ENCODE results near the gene S1PR5.
A peak's percentile ranks its signal among the peaks of the same experiment; 100 is the strongest.

The S1PR5 gene

GRCh38 chr19:10523135-10523636, 5.9 kb upstream of the S1PR5 start:
- Histone ChIP-seq H2BK12ac (ENCODE audit: low read length) (no peak overlapping the region), H2AK5ac (ENCODE audit: low read depth, low read length) (no peak overlapping the region), H4K8ac (ENCODE audit: low read depth, low read length) (no peak overlapping the region), H3K9ac (ENCODE audit: low read depth, low read length, poor library complexity) (no peak overlapping the region), H3K4me1 (ENCODE audit: control insufficient read depth in 2 of 2, insufficient read depth in 1 of 2, low read depth in 1 of 2, low read length in 2 of 2) (peaks cover 2 to 6% of the 10 kb centered on the region in 2 donors), H2AFZ (ENCODE audit: low read length) (no peak overlapping the region), H3K27ac (replicated peaks; ENCODE audit: low read length) (no peak overlapping the region), H4K91ac (ENCODE audit: low read depth, low read length, poor library complexity) (no peak overlapping the region), H3K36me3 (replicated peaks in 1 of 2; ENCODE audit: control insufficient read depth in 2 of 2, insufficient read depth in 2 of 2, low read length in 2 of 2) (no peaks in the 10 kb centered on the region), H3K18ac (ENCODE audit: low read length) (no peak overlapping the region), H3K4me3 (ENCODE audit: low read length in 2 of 2) (no peak overlapping the region), H3K4me2 (ENCODE audit: insufficient read depth, low read length, poor library complexity, severe bottlenecking) (no peak overlapping the region), H3K23ac (ENCODE audit: low read depth, low read length, poor library complexity) (no peak overlapping the region), H2BK15ac (ENCODE audit: low read length) (no peak overlapping the region), H3K4ac (ENCODE audit: low read length) (no peak overlapping the region), H3K79me1 (ENCODE audit: low read depth, low read length) (no peaks in the 10 kb centered on the region), H3K9me3 (replicated peaks in 1 of 2; ENCODE audit: control insufficient read depth in 2 of 2, insufficient read depth in 1 of 2, low read depth in 1 of 2, low read length in 2 of 2) (no peaks in the 10 kb centered on the region), H3K14ac (ENCODE audit: low read length) (no peak overlapping the region), H2BK120ac (ENCODE audit: low read depth, low read length) (no peak overlapping the region), H3K27me3 (ENCODE audit: control insufficient read depth in 3 of 3, insufficient read depth in 3 of 3, low read depth in 1 of 3, low read length in 3 of 3) (peaks cover 0 to 42% (median 8%) of the 10 kb centered on the region in 3 experiments), H2BK5ac (ENCODE audit: low read length) (no peak overlapping the region)
- WGBS, 2 donors (ENCODE audit: extremely low coverage in 2 of 2, insufficient read length in 2 of 2, insufficient replicate concordance in 1 of 2): no CpG with 5 or more reads among the region's 3 CpGs
- DNase-seq (ENCODE audit: low spot score): no peak

DNA sequence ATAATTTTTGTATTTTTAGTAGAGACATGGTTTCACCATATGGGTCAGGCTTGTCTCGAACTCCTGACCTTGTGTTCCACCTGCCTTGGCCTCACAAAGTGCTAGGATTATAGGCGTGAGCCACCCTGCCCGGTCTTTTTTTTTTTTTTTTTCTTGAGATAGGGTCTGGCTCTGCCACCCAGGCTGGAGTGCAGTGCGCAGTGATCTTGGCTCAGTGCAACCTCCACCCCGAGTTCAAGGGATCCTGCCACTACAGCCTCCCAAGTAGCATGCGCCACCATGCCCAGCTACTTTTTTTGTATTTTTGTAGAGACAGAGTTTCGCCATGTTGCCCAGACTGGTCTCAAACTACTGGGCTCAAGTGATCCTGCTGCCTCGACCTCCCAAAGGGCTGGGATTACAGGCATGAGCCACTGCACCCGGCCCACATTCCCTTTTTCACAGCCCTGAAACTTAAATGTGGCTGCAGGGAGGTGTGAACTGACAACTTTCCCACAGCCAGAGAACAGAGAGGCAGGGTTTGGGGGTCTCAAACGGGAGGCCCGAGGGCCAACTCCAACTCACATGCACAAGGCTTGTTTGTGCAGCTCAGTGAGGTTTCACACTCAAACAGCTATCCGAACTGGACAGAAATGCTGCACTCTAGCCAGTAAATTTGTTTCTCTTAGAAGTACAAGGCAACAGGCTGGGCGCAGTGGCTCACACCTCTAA, 4.4 kb upstream of the S1PR5 start:
- DNase-seq (ENCODE audit: low spot score): no peak
- WGBS, 2 donors (ENCODE audit: extremely low coverage in 2 of 2, insufficient read length in 2 of 2, insufficient replicate concordance in 1 of 2): no CpG with 5 or more reads among the region's 13 CpGs

DNA sequence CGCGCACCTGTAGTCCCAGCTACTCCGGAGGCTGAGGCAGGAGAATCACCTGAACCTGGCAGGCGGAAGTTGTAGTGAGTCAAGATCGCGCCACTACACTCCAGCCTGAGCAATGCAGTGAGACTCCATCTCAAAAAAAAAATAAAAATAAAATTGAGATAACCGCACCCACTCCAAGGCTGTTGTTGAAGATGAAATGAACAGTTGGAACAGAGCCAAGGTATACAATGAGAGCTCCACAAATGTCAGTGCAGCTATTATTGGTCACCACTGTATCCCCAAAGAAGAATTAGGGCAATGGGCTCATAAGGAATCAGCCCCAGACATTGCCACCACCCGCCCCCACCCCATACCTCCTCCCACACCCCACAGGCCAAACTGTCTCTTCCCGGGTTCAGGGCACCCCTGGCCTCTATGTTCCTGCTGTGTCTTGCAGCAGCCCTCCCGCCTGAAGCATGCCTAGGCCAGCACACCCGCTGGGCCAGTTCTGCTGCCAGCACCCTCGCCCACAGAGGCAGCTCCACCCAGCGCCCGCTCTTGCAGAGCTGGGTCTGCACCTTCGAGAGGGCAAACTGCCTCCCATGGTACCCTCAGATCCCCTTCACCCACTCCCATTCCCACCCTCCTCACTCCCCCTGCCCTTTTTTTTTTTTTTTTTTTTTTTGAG, 3.5 kb upstream of the S1PR5 start:
- Histone ChIP-seq H3K79me1 (ENCODE audit: low read depth, low read length) (peaks cover 2% of the 10 kb centered on the region), H3K9me3 (replicated peaks in 1 of 2; ENCODE audit: control insufficient read depth in 2 of 2, insufficient read depth in 1 of 2, low read depth in 1 of 2, low read length in 2 of 2) (no peaks in the 10 kb centered on the region), H3K27me3 (ENCODE audit: control insufficient read depth in 3 of 3, insufficient read depth in 3 of 3, low read depth in 1 of 3, low read length in 3 of 3) (peaks cover 0 to 66% (median 29%) of the 10 kb centered on the region in 3 experiments), H2BK12ac (ENCODE audit: low read length) (no peak overlapping the region), H2AK5ac (ENCODE audit: low read depth, low read length) (no peak overlapping the region), H3K4me3 (ENCODE audit: low read length in 2 of 2) (no peak overlapping the region), H3K4me2 (ENCODE audit: insufficient read depth, low read length, poor library complexity, severe bottlenecking) (no peak overlapping the region), H3K14ac (ENCODE audit: low read length) (no peak overlapping the region), H2BK120ac (ENCODE audit: low read depth, low read length) (no peak overlapping the region), H4K8ac (ENCODE audit: low read depth, low read length) (no peak overlapping the region), H3K36me3 (replicated peaks in 1 of 2; ENCODE audit: control insufficient read depth in 2 of 2, insufficient read depth in 2 of 2, low read length in 2 of 2) (no peaks in the 10 kb centered on the region), H2AFZ (ENCODE audit: low read length) (no peak overlapping the region), H3K9ac (ENCODE audit: low read depth, low read length, poor library complexity) (no peak overlapping the region), H2BK5ac (ENCODE audit: low read length) (no peak overlapping the region), H3K18ac (ENCODE audit: low read length) (no peak overlapping the region), H3K27ac (replicated peaks; ENCODE audit: low read length) (no peak overlapping the region), H3K23ac (ENCODE audit: low read depth, low read length, poor library complexity) (peak overlapping the region; percentile 65), H3K4ac (ENCODE audit: low read length) (no peak overlapping the region), H4K91ac (ENCODE audit: low read depth, low read length, poor library complexity) (no peak overlapping the region), H2BK15ac (ENCODE audit: low read length) (no peak overlapping the region), H3K4me1 (ENCODE audit: control insufficient read depth in 2 of 2, insufficient read depth in 1 of 2, low read depth in 1 of 2, low read length in 2 of 2) (peaks cover 11 to 17% of the 10 kb centered on the region in 2 donors)
- WGBS, 2 donors (ENCODE audit: extremely low coverage in 2 of 2, insufficient read length in 2 of 2, insufficient replicate concordance in 1 of 2): no CpG with 5 or more reads among the region's 15 CpGs
- no peak for DNase-seq (ENCODE audit: low spot score)

More for the DNA sequence above, 4.4 kb upstream of the S1PR5 start:
- no peak overlapping the region for H3K9ac ChIP-seq (ENCODE audit: low read depth, low read length, poor library complexity)
- H3K18ac ChIP-seq (ENCODE audit: low read length): no peak overlapping the region
- H3K9me3 ChIP-seq (replicated peaks in 1 of 2; ENCODE audit: control insufficient read depth in 2 of 2, insufficient read depth in 1 of 2, low read depth in 1 of 2, low read length in 2 of 2): no peaks in the 10 kb centered on the region
- no peak overlapping the region for H3K4me2 ChIP-seq (ENCODE audit: insufficient read depth, low read length, poor library complexity, severe bottlenecking)
- H2BK5ac ChIP-seq (ENCODE audit: low read length): no peak overlapping the region
- no peak overlapping the region for H3K23ac ChIP-seq (ENCODE audit: low read depth, low read length, poor library complexity)
- no peak overlapping the region for H2BK15ac ChIP-seq (ENCODE audit: low read length)
- H3K4me3 ChIP-seq (ENCODE audit: low read length in 2 of 2): no peak overlapping the region
- H2AFZ ChIP-seq (ENCODE audit: low read length): no peak overlapping the region
- H2BK120ac ChIP-seq (ENCODE audit: low read depth, low read length): no peak overlapping the region
- H2BK12ac ChIP-seq (ENCODE audit: low read length): no peak overlapping the region
- peaks cover 0 to 57% (median 23%) of the 10 kb centered on the region in 3 experiments for H3K27me3 ChIP-seq (ENCODE audit: control insufficient read depth in 3 of 3, insufficient read depth in 3 of 3, low read depth in 1 of 3, low read length in 3 of 3)
- no peak overlapping the region for H3K4ac ChIP-seq (ENCODE audit: low read length)
- H3K27ac ChIP-seq (replicated peaks; ENCODE audit: low read length): no peak overlapping the region
- H3K14ac ChIP-seq (ENCODE audit: low read length): no peak overlapping the region
- peaks cover 2% of the 10 kb centered on the region for H3K79me1 ChIP-seq (ENCODE audit: low read depth, low read length)
- H4K91ac ChIP-seq (ENCODE audit: low read depth, low read length, poor library complexity): no peak overlapping the region
- H3K36me3 ChIP-seq (replicated peaks in 1 of 2; ENCODE audit: control insufficient read depth in 2 of 2, insufficient read depth in 2 of 2, low read length in 2 of 2): no peaks in the 10 kb centered on the region
- H2AK5ac ChIP-seq (ENCODE audit: low read depth, low read length): no peak overlapping the region
- H3K4me1 ChIP-seq (ENCODE audit: control insufficient read depth in 2 of 2, insufficient read depth in 1 of 2, low read depth in 1 of 2, low read length in 2 of 2): peaks cover 11 to 14% of the 10 kb centered on the region in 2 donors
- H4K8ac ChIP-seq (ENCODE audit: low read depth, low read length): no peak overlapping the region

DNA sequence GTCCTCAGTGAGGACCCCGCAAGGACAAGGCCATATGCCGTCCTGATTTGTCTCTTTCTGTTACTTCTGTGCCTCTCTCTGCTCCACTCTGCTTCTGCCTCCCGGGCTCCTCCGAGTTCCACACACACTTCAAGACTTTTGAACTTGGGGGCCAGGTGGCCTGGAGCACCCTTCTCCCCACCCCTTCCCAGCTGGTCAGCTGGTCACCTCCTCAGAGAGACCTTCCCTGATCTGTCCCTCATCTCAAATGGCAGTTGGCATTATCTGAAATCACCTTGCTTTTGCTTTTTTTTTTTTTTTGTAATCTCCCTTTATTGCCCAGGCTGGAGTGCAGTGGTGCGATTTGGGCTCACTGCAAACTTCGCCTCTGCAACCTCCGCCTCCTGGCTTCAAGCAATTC, 2.2 kb upstream of the S1PR5 start:
- Histone ChIP-seq H3K4me1 (ENCODE audit: control insufficient read depth in 2 of 2, insufficient read depth in 1 of 2, low read depth in 1 of 2, low read length in 2 of 2) (peaks cover 11 to 17% of the 10 kb centered on the region in 2 donors), H4K91ac (ENCODE audit: low read depth, low read length, poor library complexity) (no peak overlapping the region), H3K9me3 (replicated peaks in 1 of 2; ENCODE audit: control insufficient read depth in 2 of 2, insufficient read depth in 1 of 2, low read depth in 1 of 2, low read length in 2 of 2) (no peaks in the 10 kb centered on the region), H2BK12ac (ENCODE audit: low read length) (no peak overlapping the region), H2BK120ac (ENCODE audit: low read depth, low read length) (no peak overlapping the region), H3K79me1 (ENCODE audit: low read depth, low read length) (peaks cover 2% of the 10 kb centered on the region), H3K14ac (ENCODE audit: low read length) (no peak overlapping the region), H2BK5ac (ENCODE audit: low read length) (no peak overlapping the region), H3K23ac (ENCODE audit: low read depth, low read length, poor library complexity) (no peak overlapping the region), H3K4ac (ENCODE audit: low read length) (no peak overlapping the region), H3K4me2 (ENCODE audit: insufficient read depth, low read length, poor library complexity, severe bottlenecking) (no peak overlapping the region), H2AFZ (ENCODE audit: low read length) (no peak overlapping the region), H2BK15ac (ENCODE audit: low read length) (no peak overlapping the region), H2AK5ac (ENCODE audit: low read depth, low read length) (no peak overlapping the region), H3K36me3 (replicated peaks in 1 of 2; ENCODE audit: control insufficient read depth in 2 of 2, insufficient read depth in 2 of 2, low read length in 2 of 2) (no peaks in the 10 kb centered on the region), H3K9ac (ENCODE audit: low read depth, low read length, poor library complexity) (no peak overlapping the region), H3K27me3 (ENCODE audit: control insufficient read depth in 3 of 3, insufficient read depth in 3 of 3, low read depth in 1 of 3, low read length in 3 of 3) (peaks cover 0 to 79% (median 35%) of the 10 kb centered on the region in 3 experiments), H3K27ac (replicated peaks; ENCODE audit: low read length) (no peak overlapping the region), H4K8ac (ENCODE audit: low read depth, low read length) (no peak overlapping the region), H3K4me3 (ENCODE audit: low read length in 2 of 2) (no peak overlapping the region), H3K18ac (ENCODE audit: low read length) (no peak overlapping the region)
- WGBS, 2 donors (ENCODE audit: extremely low coverage in 2 of 2, insufficient read length in 2 of 2, insufficient replicate concordance in 1 of 2): no CpG with 5 or more reads among the region's 7 CpGs
- DNase-seq (ENCODE audit: low spot score): no peak
